GM10266 (cell line): ENCODE measurements around the gene TEDC1.
A peak's percentile ranks its signal among the peaks of the same experiment; 100 is the strongest.

Source experiments
- DNase-seq: peaks from one replicate; pipeline ENCODE4 v3.0.0; 2012; ENCODE audit errors: extremely low spot score
- TF ChIP-seq, protein P1 (sequence below): IDR thresholded peaks from 2 replicates; pipeline ENCODE4 v1.5.1; 2012; ENCODE audit warnings: mild to moderate bottlenecking, low read depth; ENCODE audit not compliant: control insufficient read depth, insufficient read depth; ENCODE audit errors: missing control alignments

Gene TEDC1

DNA sequence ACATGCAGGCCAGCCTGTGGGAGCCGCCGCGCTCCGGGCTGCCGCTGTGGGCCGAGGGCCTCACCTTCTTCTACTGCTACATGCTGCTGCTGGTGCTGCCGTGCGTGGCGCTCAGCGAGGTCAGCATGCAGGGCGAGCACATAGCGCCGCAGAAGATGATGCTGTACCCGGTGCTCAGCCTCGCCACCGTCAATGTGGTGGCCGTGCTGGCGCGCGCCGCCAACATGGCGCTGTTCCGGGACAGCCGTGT is 38.2 kb downstream of the TEDC1 start:
- TF ChIP-seq, protein P1, sequence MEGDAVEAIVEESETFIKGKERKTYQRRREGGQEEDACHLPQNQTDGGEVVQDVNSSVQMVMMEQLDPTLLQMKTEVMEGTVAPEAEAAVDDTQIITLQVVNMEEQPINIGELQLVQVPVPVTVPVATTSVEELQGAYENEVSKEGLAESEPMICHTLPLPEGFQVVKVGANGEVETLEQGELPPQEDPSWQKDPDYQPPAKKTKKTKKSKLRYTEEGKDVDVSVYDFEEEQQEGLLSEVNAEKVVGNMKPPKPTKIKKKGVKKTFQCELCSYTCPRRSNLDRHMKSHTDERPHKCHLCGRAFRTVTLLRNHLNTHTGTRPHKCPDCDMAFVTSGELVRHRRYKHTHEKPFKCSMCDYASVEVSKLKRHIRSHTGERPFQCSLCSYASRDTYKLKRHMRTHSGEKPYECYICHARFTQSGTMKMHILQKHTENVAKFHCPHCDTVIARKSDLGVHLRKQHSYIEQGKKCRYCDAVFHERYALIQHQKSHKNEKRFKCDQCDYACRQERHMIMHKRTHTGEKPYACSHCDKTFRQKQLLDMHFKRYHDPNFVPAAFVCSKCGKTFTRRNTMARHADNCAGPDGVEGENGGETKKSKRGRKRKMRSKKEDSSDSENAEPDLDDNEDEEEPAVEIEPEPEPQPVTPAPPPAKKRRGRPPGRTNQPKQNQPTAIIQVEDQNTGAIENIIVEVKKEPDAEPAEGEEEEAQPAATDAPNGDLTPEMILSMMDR, result no peak
- DNase-seq, result no peak

GRCh38 chr14:105529569-105530284 is 38.7 kb downstream of the TEDC1 start:
- TF ChIP-seq, protein P1, result no peak
- DNase-seq, result peak; percentile 73

GRCh38 chr14:105530285-105531087 is 39.4 kb downstream of the TEDC1 start:
- TF ChIP-seq, protein P1, result no peak
- no peak for DNase-seq

DNA sequence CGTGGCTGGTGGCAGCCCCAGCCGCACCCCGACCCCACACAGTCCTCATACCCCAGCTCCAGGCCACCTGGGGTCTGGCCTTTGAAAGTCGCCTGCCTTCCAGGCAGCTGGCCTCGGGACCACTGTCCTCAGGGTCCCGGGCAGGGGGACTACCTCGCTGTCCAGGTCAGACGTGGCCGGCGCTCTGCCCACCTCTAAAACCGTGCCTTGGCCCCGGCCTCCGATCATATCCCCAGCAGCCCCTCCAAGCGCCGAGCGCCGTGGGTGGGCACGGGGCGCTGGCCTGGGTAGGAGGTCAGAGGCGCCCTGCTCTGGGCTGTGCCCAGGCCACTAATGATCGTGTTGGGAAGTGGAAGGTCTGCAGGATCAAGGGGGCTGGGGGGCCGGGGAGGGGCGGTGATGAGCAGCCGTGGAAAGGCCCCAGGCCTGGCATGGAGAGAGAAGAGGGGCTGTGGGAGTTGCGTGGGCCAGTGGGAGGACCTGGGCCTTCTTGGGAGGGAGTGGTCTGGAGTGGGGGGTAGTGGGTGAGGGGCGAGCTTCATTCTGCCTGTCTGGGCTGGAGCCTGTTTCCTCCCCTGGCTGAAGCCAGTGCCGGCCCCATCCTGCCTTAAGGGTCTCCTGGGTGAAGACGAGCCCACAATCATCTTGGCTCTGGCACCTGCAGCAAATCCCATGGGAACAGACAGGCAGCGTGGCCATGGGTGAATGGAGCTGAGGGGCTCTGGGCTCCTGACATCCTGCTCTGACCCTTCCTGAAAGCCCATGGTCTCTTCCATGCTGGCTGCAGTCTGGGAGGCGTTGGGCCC is 40.2 kb downstream of the TEDC1 start:
- TF ChIP-seq, protein P1, result no peak
- no peak for DNase-seq

DNA sequence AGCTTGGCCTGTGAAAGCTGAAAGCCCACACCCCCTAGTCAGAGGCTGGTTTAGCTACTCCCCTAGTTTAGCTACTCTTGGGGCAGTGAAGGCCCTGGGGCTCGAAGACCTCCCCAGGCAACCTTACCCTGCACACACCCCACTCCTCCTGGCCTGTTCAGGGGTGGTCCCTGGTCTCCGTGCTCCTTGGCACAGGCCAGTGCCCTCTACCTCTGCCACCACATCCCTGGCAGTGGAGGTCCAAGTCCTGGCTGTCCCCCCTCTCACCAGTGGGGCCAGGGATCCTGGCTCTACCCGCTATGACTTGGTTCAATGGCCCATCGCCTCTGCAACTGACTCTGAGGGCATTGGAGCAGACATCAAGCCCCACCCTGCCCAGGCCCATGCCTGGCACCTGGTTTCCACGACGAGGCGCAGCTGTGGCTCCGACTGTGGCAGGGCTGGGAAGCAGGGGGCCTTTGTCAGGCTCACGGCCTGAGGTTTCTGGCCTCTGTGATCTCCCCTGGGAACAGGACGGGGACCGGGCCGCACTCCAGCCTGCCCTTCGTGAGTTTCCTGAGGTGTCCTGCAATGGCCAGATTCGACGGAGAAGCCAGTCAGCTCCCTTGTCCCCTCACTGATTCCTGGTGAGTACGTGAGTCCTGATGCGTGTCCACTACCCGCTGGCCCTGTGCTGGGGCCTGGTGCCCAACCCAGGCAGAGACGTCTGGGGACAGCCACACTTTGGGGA is 41.0 kb downstream of the TEDC1 start:
- no peak for DNase-seq
- TF ChIP-seq, protein P1, result no peak

GRCh38 chr14:105532735-105533141 is 41.7 kb downstream of the TEDC1 start:
- DNase-seq, result peak; percentile 87
- TF ChIP-seq, protein P1, result peak; percentile 64
